Measurements from ENCODE around the gene MGMT.

Gene MGMT

GRCh38 chr10:129541748-129542487 lies 74.9 kb downstream of the MGMT start:
- no peak for DNase-seq

- no peak for DNase-seq
Observed at GRCh38 chr10:129542589-129542988, 75.5 kb downstream of the MGMT start.

GRCh38 chr10:129544205-129545202 lies 77.5 kb downstream of the MGMT start:
- no peak for DNase-seq

- DNase-seq, result no peak
Observed at GRCh38 chr10:129545261-129545660, 78.2 kb downstream of the MGMT start.

GRCh38 chr10:129546106-129546505 lies 79.1 kb downstream of the MGMT start:
- DNase-seq, result no peak

- DNase-seq, result peak in 1 of 51 donors; percentile 12
Observed at GRCh38 chr10:129547608-129548007, 80.6 kb downstream of the MGMT start.

- DNase-seq, result no peak
Observed at GRCh38 chr10:129548600-129548999, 81.6 kb downstream of the MGMT start.

GRCh38 chr10:129550076-129550475 lies 83.0 kb downstream of the MGMT start:
- DNase-seq, result no peak

GRCh38 chr10:129550658-129551057 lies 83.6 kb downstream of the MGMT start:
- no peak for DNase-seq

GRCh38 chr10:129552119-129552518 lies 85.1 kb downstream of the MGMT start:
- no peak for DNase-seq

- DNase-seq, result no peak
Observed at GRCh38 chr10:129553928-129554327, 86.9 kb downstream of the MGMT start.

GRCh38 chr10:129556316-129556715 lies 89.3 kb downstream of the MGMT start:
- no peak for DNase-seq

- no peak for DNase-seq
Observed at GRCh38 chr10:129560361-129560760, 93.3 kb downstream of the MGMT start.

- no peak for DNase-seq
Observed at GRCh38 chr10:129562487-129562886, 95.4 kb downstream of the MGMT start.

GRCh38 chr10:129564923-129565322 lies 97.9 kb downstream of the MGMT start:
- no peak for DNase-seq

GRCh38 chr10:129568583-129569344 lies 101.7 kb downstream of the MGMT start:
- DNase-seq, result no peak

- no peak for DNase-seq
Observed at GRCh38 chr10:129570185-129570584, 103.1 kb downstream of the MGMT start.

- DNase-seq, result no peak
Observed at GRCh38 chr10:129579228-129579627, 112.2 kb downstream of the MGMT start.

GRCh38 chr10:129580010-129580409 lies 113.0 kb downstream of the MGMT start:
- DNase-seq, result no peak

- no peak for DNase-seq
Observed at GRCh38 chr10:129580901-129581300, 113.9 kb downstream of the MGMT start.

GRCh38 chr10:129581827-129582411 lies 114.9 kb downstream of the MGMT start:
- DNase-seq, result no peak

All from hypothalamus (tissue), 51 donors.